GM19463 (cell line): ENCODE results near the gene EGFR.
A peak's percentile ranks its signal among the peaks of the same experiment; 100 is the strongest.

Experiments
- ATAC-seq: cut with Tn5 transposase; IDR thresholded peaks from one replicate; pipeline ENCODE4 v1.9.1; 2021; ENCODE audit warnings: mild to moderate bottlenecking, moderate library complexity; ENCODE audit not compliant: unreplicated experiment

The EGFR gene

GRCh38 chr7:55120501-55121198, 101.8 kb downstream of the EGFR start:
- ATAC-seq, result no peak

GRCh38 chr7:55121249-55121648, 102.4 kb downstream of the EGFR start:
- ATAC-seq, result no peak

GRCh38 chr7:55122263-55122662, 103.4 kb downstream of the EGFR start:
- no peak for ATAC-seq

- ATAC-seq, result no peak
These were observed 106.4 kb downstream of the EGFR start for GRCh38 chr7:55124989-55125875.

- no peak for ATAC-seq
These were observed 108.3 kb downstream of the EGFR start for GRCh38 chr7:55127135-55127551.

GRCh38 chr7:55127622-55128081, 108.8 kb downstream of the EGFR start:
- ATAC-seq, result no peak

- ATAC-seq, result no peak
These were observed 110.0 kb downstream of the EGFR start for GRCh38 chr7:55128693-55129394.

GRCh38 chr7:55129541-55130394, 111.0 kb downstream of the EGFR start:
- ATAC-seq, result no peak

- peak; percentile 36 for ATAC-seq
These were observed 111.8 kb downstream of the EGFR start for GRCh38 chr7:55130395-55131141.

GRCh38 chr7:55131142-55131929, 112.5 kb downstream of the EGFR start:
- ATAC-seq, result no peak

GRCh38 chr7:55132550-55132889, 113.7 kb downstream of the EGFR start:
- peak; percentile 1 for ATAC-seq

- peak; percentile 37 for ATAC-seq
These were observed 114.2 kb downstream of the EGFR start for GRCh38 chr7:55132890-55133551.

- ATAC-seq, result no peak
These were observed 115.0 kb downstream of the EGFR start for GRCh38 chr7:55133630-55134358.

- no peak for ATAC-seq
These were observed 115.5 kb downstream of the EGFR start for GRCh38 chr7:55134359-55134725.

- ATAC-seq, result no peak
These were observed 116.0 kb downstream of the EGFR start for GRCh38 chr7:55134786-55135185.

- no peak for ATAC-seq
These were observed 116.6 kb downstream of the EGFR start for GRCh38 chr7:55135462-55135861.

- no peak for ATAC-seq
These were observed 119.8 kb downstream of the EGFR start for GRCh38 chr7:55138663-55139062.
